ENCODE data around the gene SELENOO. TPM values are rescaled to one million over a fixed set of nuclear protein-coding genes. Genes with fewer than 3 reads are reported as not detected.

Gene SELENOO
- polyA plus RNA-seq, 3 donors, result 13.9 to 18.3 (median 14.8) TPM

DNA sequence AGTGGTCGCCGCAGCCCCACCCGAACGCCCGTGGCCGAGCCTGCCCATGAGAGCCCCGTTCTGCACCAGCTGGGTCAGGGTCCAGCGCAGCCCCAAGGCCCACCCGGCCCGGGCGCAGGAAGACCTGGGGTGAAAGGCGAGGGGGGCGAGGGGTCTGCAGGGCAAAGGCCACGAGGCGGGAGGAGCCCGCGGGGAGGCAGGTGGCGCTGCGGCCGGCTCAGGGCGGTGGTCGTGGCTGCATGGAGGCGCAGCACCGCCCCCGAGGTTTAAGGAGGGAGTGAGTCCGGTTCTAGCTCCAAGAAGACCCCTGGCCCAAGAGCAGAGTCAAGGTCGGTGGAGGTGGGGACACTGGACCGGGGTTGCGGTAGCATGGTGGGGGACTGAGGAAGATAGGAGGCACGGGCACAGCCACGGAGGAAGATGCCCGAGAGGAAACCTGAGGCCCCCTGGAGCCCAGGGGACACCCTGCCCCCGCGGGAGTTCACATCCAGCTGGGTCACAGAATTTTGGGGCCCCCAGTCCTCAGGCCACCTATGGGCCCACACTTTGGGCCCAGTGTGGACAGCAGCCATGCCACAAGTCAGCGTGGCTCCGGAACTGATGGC lies 50.8 kb downstream of the SELENOO start:
- no peak for DNase-seq (ENCODE audit: low read depth in 3 of 3, low spot score in 2 of 3)

- DNase-seq (ENCODE audit: low read depth in 3 of 3, low spot score in 2 of 3), result no peak
Measured at GRCh38 chr22:50252082-50253045, 51.6 kb downstream of the SELENOO start.

GRCh38 chr22:50253046-50253915 lies 52.5 kb downstream of the SELENOO start:
- DNase-seq (ENCODE audit: low read depth in 3 of 3, low spot score in 2 of 3), result no peak

GRCh38 chr22:50253941-50254340 lies 53.1 kb downstream of the SELENOO start:
- no peak for DNase-seq (ENCODE audit: low read depth in 3 of 3, low spot score in 2 of 3)

DNA sequence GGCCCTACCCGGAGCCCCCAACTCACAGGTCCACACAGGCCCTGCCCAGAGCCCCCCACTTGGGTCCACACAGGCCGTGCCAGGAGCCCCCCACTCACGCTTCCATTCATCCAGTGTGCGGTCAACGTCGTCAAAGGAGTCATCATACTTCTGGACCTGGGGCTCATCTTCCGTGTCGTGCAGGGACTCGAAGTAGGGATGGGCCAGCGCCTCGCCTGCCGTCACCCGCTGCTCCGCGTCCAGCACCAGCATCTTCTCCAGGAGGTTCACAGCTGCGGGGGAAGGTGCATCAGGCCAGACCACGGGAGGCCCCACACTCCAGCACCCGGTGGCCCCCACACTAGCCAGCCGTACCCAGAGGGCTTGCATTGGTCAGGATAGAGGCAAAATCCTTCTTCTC lies 54.3 kb downstream of the SELENOO start:
- DNase-seq (ENCODE audit: low read depth in 3 of 3, low spot score in 2 of 3), result no peak

DNA sequence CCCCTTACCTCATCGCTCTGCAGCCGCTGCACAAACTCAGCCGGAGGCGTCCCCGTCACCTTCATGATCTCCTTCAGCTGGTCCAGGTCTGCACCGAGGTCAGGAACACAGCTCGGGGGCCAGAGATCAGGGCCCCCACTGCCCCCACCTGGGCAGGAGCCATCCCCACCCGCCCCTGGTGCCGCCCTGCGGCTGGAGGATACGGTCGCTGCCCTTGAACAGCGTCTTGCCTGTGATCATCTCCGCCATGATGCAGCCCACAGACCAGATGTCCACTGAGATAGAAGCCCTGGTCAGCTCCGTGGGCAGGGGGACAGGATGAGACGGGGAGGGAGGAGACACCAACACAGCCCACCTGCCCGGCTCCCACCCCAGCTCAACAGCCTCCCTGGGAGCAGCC lies 54.8 kb downstream of the SELENOO start:
- DNase-seq (ENCODE audit: low read depth in 3 of 3, low spot score in 2 of 3), result no peak

DNA sequence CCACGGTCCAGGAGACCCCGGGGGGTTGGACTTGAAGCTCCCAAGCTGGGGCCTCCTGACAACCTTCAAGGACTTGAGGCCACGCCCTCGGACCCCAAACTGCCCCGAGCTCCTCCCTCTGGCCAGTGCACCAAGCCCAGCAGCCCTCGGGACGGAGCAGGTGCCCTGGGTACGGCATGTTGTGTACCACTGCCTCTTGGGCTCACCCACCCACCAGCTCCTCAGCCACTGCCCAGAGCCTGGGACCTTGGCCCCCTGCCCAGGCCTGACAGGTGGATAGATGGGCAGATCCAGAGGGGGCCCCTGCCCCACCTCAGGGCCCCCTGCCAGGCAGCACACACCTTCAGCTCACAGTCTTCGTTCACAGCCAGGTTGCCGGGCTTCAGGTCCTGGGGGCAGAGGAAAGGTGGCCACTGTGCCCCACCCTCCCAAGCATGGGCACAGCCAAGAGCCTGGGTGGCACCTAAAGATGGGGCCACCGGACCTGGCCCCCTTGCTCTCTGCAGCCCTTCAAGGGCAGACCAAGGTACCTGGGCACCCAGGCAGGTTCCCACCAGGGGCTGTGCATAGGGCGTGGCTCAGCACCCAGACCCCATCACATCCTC lies 55.5 kb downstream of the SELENOO start:
- no peak for DNase-seq (ENCODE audit: low read depth in 3 of 3, low spot score in 2 of 3)

DNA sequence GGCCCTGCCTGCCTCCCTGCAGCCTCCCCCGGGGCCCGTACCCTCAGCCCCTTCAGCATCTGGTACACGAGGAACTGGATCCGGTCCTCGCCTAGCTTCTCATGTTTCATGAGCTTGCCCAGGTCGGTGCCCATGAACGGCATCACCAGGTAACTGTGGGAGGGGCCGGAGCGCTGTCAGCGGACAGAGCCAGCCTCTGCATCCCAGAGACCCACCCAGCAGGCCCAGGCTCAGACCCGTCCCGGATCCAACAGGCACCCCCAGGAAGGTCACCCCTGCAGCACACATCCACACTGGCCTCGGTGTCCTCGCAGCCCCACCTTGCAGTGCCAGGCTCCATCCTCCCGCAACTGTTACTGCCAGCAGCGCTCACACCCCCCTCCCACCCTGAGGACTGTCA lies 56.2 kb downstream of the SELENOO start:
- DNase-seq (ENCODE audit: low read depth in 3 of 3, low spot score in 2 of 3), result no peak

- DNase-seq (ENCODE audit: low read depth in 3 of 3, low spot score in 2 of 3), result no peak
Measured at GRCh38 chr22:50257451-50258360, 56.9 kb downstream of the SELENOO start.

DNA sequence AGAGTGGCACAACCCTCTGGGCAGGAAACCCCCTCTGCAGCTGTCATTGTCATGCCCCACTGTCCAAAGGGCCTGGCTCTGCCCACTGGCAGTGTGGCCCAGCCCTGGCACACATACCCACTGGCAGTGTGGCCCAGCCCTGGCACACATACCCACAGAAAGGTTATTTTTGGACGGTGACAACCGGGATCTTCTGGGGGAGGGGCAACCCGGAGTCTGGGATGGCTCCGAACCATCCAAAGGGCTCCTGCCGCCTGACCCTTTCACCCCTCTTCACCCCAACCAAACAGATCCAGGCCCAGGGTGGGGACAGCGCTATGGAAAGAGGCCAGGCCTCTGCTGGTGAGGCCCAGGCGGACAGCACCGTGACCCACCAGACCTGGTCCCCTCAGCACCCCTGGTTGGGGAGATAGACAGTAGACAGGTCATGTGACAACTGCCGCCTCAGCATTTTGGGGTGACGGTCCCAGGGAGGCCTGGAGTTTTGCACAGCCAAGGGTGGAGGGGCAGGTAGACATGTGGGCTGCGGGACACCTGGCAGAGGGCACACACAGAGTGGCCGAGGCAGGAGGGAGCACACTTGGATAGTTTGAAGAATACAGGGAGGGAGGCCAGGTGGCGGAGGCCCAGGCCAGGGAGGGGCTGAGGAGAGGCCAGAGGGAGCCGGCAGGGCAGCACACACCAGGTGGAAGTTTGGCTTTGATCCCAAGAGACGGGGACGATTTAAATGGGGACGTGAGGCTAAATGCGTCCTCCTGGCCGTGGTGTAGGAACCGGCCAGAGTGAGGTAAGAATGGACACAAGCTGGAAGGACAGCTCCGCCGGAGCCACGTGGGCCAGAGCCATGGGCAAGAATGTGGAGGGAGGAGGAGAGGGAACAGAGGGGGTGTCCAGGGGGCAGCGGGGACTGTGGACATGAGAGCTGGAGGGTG lies 57.8 kb downstream of the SELENOO start:
- DNase-seq (ENCODE audit: low read depth in 3 of 3, low spot score in 2 of 3), result no peak

DNA sequence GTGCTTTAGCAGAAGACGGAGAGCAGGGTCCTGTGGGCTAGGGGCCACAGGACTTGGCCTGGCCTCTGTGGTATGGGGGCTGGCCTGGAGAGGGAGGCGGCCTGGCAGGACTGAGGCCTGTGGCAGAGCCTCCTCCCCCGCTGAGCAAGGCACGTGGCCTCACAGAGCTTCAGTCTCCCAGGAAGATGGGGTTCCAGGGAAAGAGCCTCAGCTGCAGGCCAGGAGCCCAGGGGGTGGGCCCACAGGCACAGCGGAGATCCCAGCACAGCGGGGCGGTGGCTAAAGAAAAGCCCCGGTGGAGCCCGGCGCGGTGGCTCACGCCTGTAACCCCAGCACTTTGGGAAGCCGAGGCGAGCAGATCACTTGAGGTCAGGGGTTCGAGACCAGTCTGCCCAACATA lies 58.5 kb downstream of the SELENOO start:
- DNase-seq (ENCODE audit: low read depth in 3 of 3, low spot score in 2 of 3), result no peak

- no peak for DNase-seq (ENCODE audit: low read depth in 3 of 3, low spot score in 2 of 3)
Measured at GRCh38 chr22:50260434-50260800, 59.6 kb downstream of the SELENOO start.

DNA sequence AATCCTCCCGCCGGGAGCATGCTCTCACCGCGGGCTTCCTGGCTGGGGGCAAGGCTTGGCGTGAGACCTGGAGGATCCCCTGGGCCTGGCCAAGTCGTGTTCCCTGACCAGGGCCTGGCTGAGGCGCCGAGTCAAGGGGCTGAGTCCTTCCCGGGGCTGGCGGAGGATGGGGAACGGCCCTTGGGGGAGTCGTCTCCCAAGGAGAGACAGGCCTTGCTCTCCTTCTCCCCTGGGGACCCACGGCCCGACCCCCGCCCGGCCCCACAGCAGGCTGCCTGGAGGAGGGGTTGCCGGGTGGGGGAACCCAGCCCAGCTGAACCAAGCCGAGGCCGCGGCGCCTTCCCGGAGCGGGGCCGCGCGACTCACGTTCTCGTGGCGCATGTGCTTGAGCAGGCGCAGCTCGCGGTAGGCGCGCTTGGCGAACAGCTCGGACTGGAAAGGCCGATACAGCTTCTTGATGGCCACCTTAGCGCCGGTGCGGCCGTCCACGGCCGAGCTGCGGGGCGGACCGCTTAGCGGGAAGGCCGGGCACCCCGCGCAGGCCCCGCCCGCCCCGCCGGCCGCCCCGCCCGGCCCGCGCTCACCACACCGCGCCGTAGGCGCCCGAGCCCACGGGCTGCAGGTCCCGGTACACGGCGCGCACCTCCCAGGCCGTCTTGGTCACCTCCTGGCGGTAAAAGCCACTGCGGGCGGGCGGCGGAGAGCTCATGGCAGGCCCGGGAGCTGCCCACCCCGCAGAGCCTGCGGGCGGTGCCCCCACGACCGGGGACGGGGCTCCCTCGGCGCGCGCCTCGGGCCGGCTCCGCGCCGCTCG lies 60.2 kb downstream of the SELENOO start:
- no peak for DNase-seq (ENCODE audit: low read depth in 3 of 3, low spot score in 2 of 3)

- no peak for DNase-seq (ENCODE audit: low read depth in 3 of 3, low spot score in 2 of 3)
Measured at GRCh38 chr22:50261615-50262459, 61.0 kb downstream of the SELENOO start, which contains the start of gene MAPK12. Gene MAPK12 (minus strand): TSS chr22:50261683. CDS start chr22:50261509, 174 bp downstream.

GRCh38 chr22:50262460-50262911 lies 61.7 kb downstream of the SELENOO start:
- DNase-seq (ENCODE audit: low read depth in 3 of 3, low spot score in 2 of 3), result no peak

GRCh38 chr22:50262973-50263617 lies 62.3 kb downstream of the SELENOO start:
- DNase-seq (ENCODE audit: low read depth in 3 of 3, low spot score in 2 of 3), result no peak

All from right renal cortex interstitium (tissue), 3 donors.